HCEC 1CT (cell line): ENCODE results near the gene SLC6A9.

ENCODE experiments used
- DNase-seq: peaks from one replicate; pipeline ENCODE4 v3.0.0-alpha.2; 2017

SLC6A9 gene

GRCh38 chr1:43998000-43998378 is 33.3 kb downstream of the SLC6A9 start:
- DNase-seq, result no peak

GRCh38 chr1:43997295-43997999 is 33.8 kb downstream of the SLC6A9 start:
- no peak for DNase-seq

GRCh38 chr1:43996733-43997115 is 34.5 kb downstream of the SLC6A9 start:
- no peak for DNase-seq

GRCh38 chr1:43995984-43996732 is 35.1 kb downstream of the SLC6A9 start:
- no peak for DNase-seq

GRCh38 chr1:43994794-43995790 is 36.2 kb downstream of the SLC6A9 start:
- peak; percentile 30 for DNase-seq

- DNase-seq, result no peak
Measured at GRCh38 chr1:43994071-43994470, 37.2 kb downstream of the SLC6A9 start.

GRCh38 chr1:43993206-43993914 is 37.9 kb downstream of the SLC6A9 start:
- DNase-seq, result no peak

GRCh38 chr1:43992232-43992995 is 38.8 kb downstream of the SLC6A9 start:
- no peak for DNase-seq

- peak; percentile 77 for DNase-seq
Measured at GRCh38 chr1:43991476-43992231, 39.6 kb downstream of the SLC6A9 start, which contains the start of gene CCDC24. Gene CCDC24 (plus strand): TSS chr1:43991599. CDS start chr1:43991879, 280 bp downstream.

- no peak for DNase-seq
Measured at GRCh38 chr1:43991200-43991475, 40.1 kb downstream of the SLC6A9 start.

GRCh38 chr1:43990271-43991199 is 40.7 kb downstream of the SLC6A9 start:
- DNase-seq, result no peak

- no peak for DNase-seq
Measured at GRCh38 chr1:43987159-43987902, 43.9 kb downstream of the SLC6A9 start.

- no peak for DNase-seq
Measured at GRCh38 chr1:43986712-43987111, 44.5 kb downstream of the SLC6A9 start.

GRCh38 chr1:43985984-43986595 is 45.2 kb downstream of the SLC6A9 start:
- DNase-seq, result no peak

- no peak for DNase-seq
Measured at GRCh38 chr1:43984855-43985254, 46.4 kb downstream of the SLC6A9 start.

- no peak for DNase-seq
Measured at GRCh38 chr1:43983253-43983899, 47.9 kb downstream of the SLC6A9 start.

GRCh38 chr1:43982808-43983207 is 48.5 kb downstream of the SLC6A9 start:
- no peak for DNase-seq

- DNase-seq, result no peak
Measured at GRCh38 chr1:43982241-43982640, 49.0 kb downstream of the SLC6A9 start.
